Peyer's patch (tissue), 4 donors: ENCODE results near the gene CD8A. TPM values are rescaled to one million over a fixed set of nuclear protein-coding genes. Genes with fewer than 3 reads are reported as not detected.
A peak's percentile ranks its signal among the peaks of the same experiment; 100 is the strongest.

Experiments
- DNase-seq, 3 donors: peaks; one replicate each; pipeline ENCODE4 v3.0.0-alpha.2; 2017 to 2019
- H3K27ac ChIP-seq, 4 donors: fragments of 200-600 bp; sonication (generic); one replicate each; pipeline ENCODE4 v1.5.1; 2016 to 2019
- H3K27me3 ChIP-seq, 2 donors: fragments of 200-600 bp; sonication (generic); one replicate each; pipeline ENCODE4 v1.5.1; 2019
- H3K36me3 ChIP-seq, 3 donors: fragments of 200-600 bp; sonication (generic); one replicate each; pipeline ENCODE4 v1.5.1; 2016 to 2019
- H3K4me1 ChIP-seq, 4 donors: fragments of 200-600 bp; sonication (generic); one replicate each; pipeline ENCODE4 v1.5.1; 2016 to 2019
- H3K4me3 ChIP-seq, 4 donors: fragments of 200-600 bp; sonication (generic); 1 replicate in 3 of 4; 2 replicates in 1 of 4; pipeline ENCODE4 v1.5.1; 2016 to 2019; ENCODE audit warnings: mild to moderate bottlenecking in 1 of 4
- H3K9me3 ChIP-seq, 4 donors: fragments of 200-600 bp; sonication (generic); one replicate each; pipeline ENCODE4 v1.5.1; 2016 to 2019; ENCODE audit warnings: mild to moderate bottlenecking in 1 of 4
- POLR2A ChIP-seq, 2 donors: fragments of 450-650 bp; IDR thresholded peaks; one replicate each; pipeline ENCODE4 v1.5.1; 2017; ENCODE audit warnings: antibody characterized with exemption in 2 of 2, mild to moderate bottlenecking in 2 of 2, moderate library complexity in 2 of 2
- total RNA-seq, 4 donors: library from RNA; depleted of rRNA; stranded (reverse); fragments of >200 nt; gene quantifications; one replicate each; pipeline ENCODE4 v1.1.0, GENCODE V29; 2016
- TF ChIP-seq, protein P1 (sequence below), 6 experiments: fragments of 450-650 bp in 4 of 6; fragments of 200-600 bp in 2 of 6; sonication (generic) in 1 of 6; IDR thresholded peaks; one replicate each; pipeline ENCODE4 v1.5.1; 2017 to 2019; ENCODE audit warnings: antibody characterized with exemption in 6 of 6, mild to moderate bottlenecking in 3 of 6, moderate library complexity in 1 of 6

CD8A gene
- total RNA-seq, 4 donors from 2014 or later = 3.4 to 8.9 (median 4.8) TPM

DNA sequence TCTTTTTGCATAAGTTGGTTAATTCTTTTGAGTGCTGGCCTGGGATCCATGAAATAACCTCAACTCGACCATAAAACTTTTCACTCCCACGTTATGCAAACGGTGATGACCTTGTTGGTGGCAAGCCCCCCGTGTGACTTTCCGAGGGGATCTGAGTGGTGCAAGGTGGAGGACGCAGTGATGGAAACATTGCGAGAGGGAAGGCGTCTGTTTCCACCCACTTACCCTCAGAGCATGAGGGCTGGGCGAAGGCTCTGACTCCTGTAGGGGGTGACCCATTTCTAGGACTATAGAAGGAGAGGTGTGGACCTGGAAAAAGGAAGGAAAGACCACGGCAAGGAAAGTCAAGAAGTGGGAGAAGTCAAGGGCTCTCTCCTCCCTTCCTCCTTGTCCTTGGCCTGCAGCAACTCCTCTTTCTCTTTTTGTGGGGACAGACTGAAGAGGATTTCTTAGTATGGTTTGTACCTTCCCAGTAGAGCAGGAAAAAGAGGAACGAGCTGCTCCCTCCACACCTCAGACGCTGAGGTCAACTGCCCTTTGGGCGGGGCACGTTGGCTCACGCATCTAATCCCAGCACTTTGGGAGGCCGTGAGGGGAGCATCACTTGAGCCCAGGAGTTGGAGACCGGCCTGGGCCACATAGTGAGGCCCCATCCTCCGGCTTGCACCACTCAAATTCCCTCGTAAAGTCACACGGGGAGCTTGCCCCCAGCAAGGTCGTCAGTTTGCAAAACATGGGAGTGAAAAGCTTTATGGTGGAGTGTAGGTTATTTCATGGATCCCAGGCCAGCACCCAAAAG is 15.5 kb upstream of the CD8A start:
- H3K36me3 ChIP-seq = no peaks in the 10 kb centered on the region
- H3K27me3 ChIP-seq = peaks cover 0 to 11% of the 10 kb centered on the region in 2 donors
- no peak for TF ChIP-seq POLR2A (IDR thresholded peaks at IDR 0.05)
- TF ChIP-seq, protein P1, sequence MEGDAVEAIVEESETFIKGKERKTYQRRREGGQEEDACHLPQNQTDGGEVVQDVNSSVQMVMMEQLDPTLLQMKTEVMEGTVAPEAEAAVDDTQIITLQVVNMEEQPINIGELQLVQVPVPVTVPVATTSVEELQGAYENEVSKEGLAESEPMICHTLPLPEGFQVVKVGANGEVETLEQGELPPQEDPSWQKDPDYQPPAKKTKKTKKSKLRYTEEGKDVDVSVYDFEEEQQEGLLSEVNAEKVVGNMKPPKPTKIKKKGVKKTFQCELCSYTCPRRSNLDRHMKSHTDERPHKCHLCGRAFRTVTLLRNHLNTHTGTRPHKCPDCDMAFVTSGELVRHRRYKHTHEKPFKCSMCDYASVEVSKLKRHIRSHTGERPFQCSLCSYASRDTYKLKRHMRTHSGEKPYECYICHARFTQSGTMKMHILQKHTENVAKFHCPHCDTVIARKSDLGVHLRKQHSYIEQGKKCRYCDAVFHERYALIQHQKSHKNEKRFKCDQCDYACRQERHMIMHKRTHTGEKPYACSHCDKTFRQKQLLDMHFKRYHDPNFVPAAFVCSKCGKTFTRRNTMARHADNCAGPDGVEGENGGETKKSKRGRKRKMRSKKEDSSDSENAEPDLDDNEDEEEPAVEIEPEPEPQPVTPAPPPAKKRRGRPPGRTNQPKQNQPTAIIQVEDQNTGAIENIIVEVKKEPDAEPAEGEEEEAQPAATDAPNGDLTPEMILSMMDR (IDR thresholded peaks at IDR 0.05) = no peak
- peaks cover 0 to 19% (median 2%) of the 10 kb centered on the region in 4 donors for H3K4me1 ChIP-seq
- H3K27ac ChIP-seq = peak overlapping the region in 3 of 4 donors; percentile 9 to 53 (median 37)
- no peak for DNase-seq
- no peak overlapping the region for H3K4me3 ChIP-seq
- no peaks in the 10 kb centered on the region for H3K9me3 ChIP-seq

DNA sequence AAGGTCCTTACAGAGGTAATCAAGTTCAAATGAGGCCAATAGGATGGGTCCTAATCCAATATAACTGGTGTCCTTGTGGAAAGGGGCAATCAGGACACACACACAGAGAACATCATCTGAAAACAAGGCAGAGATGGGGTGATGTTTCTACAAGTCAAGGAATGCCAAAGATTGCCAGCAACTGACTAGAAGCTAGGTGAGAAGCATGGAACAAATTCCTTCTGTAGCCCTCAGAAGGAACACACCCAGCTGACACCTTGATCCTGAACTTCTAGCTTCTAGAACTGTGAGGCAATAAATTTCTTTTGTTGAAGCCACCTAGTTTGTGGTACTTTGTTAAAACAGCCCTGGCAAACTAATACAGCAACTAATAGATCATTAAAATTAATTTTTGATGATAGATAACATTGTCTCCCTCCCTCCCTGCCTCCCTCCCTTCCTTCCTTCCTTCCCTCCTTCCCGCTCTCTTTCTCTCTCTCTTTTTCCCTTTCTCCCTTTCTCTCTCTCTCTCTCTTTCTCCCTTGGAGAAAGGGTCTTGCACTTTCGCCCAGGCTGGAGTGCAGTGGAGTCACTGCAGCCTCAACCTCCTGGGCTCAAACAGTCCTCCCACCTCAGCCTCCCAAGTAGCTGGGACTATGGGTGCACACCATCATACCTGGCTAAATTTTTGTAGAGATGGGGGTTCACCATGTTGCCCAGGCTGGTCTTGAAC is 10.3 kb upstream of the CD8A start:
- TF ChIP-seq POLR2A (IDR thresholded peaks at IDR 0.05) = no peak
- TF ChIP-seq, protein P1 (IDR thresholded peaks at IDR 0.05) = no peak
- H3K4me1 ChIP-seq = no peaks in the 10 kb centered on the region
- no peaks in the 10 kb centered on the region for H3K27me3 ChIP-seq
- DNase-seq = no peak
- H3K36me3 ChIP-seq = no peaks in the 10 kb centered on the region
- H3K4me3 ChIP-seq = no peak overlapping the region
- H3K27ac ChIP-seq = no peak overlapping the region
- peaks cover 0 to 4% (median 0%) of the 10 kb centered on the region in 4 donors for H3K9me3 ChIP-seq

DNA sequence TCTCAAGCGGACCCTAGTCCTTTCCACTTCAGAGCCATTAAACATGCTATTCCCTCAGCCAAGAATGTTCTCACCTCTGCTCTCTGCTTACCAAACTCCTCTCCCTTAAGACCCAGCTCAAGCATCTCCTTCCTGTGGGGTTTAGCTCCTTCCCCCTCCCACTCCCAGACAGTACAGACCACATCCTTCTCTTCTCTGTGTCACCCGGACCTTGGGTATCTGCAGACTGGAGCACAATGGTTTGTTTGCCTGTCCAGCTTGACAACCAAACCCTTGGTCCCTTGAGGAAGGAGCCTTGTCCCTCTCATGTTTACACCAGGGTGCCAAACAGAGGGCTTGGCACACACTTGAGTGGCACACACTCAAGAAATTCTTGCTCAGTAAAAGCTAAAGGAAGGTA is 4.1 kb upstream of the CD8A start:
- H3K4me3 ChIP-seq = no peak overlapping the region
- no peak overlapping the region for H3K27ac ChIP-seq
- no peak for DNase-seq
- peaks cover 0 to 18% (median 4%) of the 10 kb centered on the region in 4 donors for H3K4me1 ChIP-seq
- H3K27me3 ChIP-seq = peaks cover 0 to 12% of the 10 kb centered on the region in 2 donors
- peaks cover 0 to 4% (median 0%) of the 10 kb centered on the region in 4 donors for H3K9me3 ChIP-seq
- no peak for TF ChIP-seq POLR2A (IDR thresholded peaks at IDR 0.05)
- TF ChIP-seq, protein P1 (IDR thresholded peaks at IDR 0.05) = no peak
- H3K36me3 ChIP-seq = no peaks in the 10 kb centered on the region

DNA sequence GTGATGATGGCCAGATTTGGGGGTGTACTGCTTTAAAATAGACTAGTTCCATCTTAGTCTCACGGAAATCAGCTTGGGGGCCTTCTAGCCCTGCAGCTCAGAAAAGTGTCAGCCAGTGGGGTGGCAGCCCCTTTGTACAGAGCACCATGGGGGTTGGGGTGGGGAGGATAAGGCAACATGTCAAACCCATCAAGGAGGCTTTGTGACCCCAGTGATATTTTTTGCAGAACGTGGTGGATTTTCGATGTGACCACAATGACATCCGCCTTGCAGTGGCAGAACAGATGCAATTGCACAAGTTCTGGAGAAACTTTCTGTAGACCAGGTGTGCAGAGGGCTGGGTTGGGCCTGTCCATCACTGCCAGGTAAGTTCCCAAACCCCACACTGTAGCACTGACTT is 3.0 kb upstream of the CD8A start:
- no peak for DNase-seq
- Histone ChIP-seq H3K27ac (peak overlapping the region in 3 of 4 donors; percentile 3 to 43 (median 17)), H3K27me3 (peaks cover 0 to 23% of the 10 kb centered on the region in 2 donors)

DNA sequence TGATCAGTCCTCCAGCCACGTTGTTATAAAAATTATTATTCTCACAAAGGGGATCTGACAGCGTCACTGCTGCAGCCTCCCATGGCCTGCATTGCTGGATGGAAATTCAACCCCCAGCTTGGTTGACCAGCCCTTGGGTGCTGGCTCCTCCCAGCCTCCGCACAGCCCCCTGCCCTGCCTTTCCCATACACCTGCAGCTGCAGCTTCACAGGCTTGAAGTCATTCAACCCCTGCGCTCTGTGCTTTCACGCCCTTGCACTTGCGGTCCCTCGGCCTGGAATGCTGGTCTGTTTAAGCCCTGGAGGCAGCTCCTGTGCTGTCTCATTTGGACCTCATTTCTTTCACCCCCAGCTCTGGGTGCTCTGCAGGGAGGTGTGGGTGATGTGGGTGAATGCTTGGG is 860 bp upstream of the CD8A start:
- Histone ChIP-seq H3K9me3 (peaks cover 0 to under 1% (median 0%) of the 10 kb centered on the region in 4 donors), H3K4me3 (peak overlapping the region in 2 of 4 donors; percentile 38 to 43), H3K4me1 (peaks cover 0 to 31% (median 4%) of the 10 kb centered on the region in 4 donors), H3K27ac (peak overlapping the region in 3 of 4 donors; percentile 53 to 72 (median 69)), H3K36me3 (no peaks in the 10 kb centered on the region), H3K27me3 (peaks cover 0 to 29% of the 10 kb centered on the region in 2 donors)
- no peak for DNase-seq
- no peak for TF ChIP-seq POLR2A (IDR thresholded peaks at IDR 0.05)
- TF ChIP-seq, protein P1 (IDR thresholded peaks at IDR 0.05) = no peak

More for the DNA sequence above, 3.0 kb upstream of the CD8A start:
- TF ChIP-seq, protein P1 (IDR thresholded peaks at IDR 0.05) = no peak
- TF ChIP-seq POLR2A (IDR thresholded peaks at IDR 0.05) = no peak
- H3K9me3 ChIP-seq = peaks cover 0 to 4% (median 0%) of the 10 kb centered on the region in 4 donors
- no peaks in the 10 kb centered on the region for H3K36me3 ChIP-seq
- no peak overlapping the region for H3K4me3 ChIP-seq
- peaks cover 0 to 29% (median 4%) of the 10 kb centered on the region in 4 donors for H3K4me1 ChIP-seq
